Stimulated activated CD4-positive, alpha-beta T cell treated with anti-CD3 and anti-CD28 coated beads, Interleukin-4, amount 100 ng/mL, for 4 hours (primary cell): ENCODE results near the gene SF3A2.
"Not testable (repeated sequence)": the region's sequence is repeated elsewhere in the genome, so short reads cannot be mapped to it uniquely, and the experiment has no call there.

Experiments used
- DNase-seq, 2 experiments: peaks; one replicate each; pipeline ENCODE4 v3.0.0-alpha.2; 2020

SF3A2 gene

GRCh38 chr19:2236314-2237050 is at the start of gene SF3A2, which contains the start of gene PLEKHJ1:
Gene SF3A2, plus strand, starts transcription at chr19:2236824. Its CDS starts 6,595 bp downstream, at chr19:2243419.
Gene PLEKHJ1, minus strand, starts transcription at chr19:2236329. Its CDS starts 81 bp downstream, at chr19:2236248.
- DNase-seq = peak; percentile 97 to 98

- DNase-seq = no peak
Observed at GRCh38 chr19:2187159-2187558, 49.5 kb upstream of the SF3A2 start.

GRCh38 chr19:2188708-2189385 is 47.8 kb upstream of the SF3A2 start:
- DNase-seq = peak in 1 of 2 experiments; percentile 50

- no peak for DNase-seq
Observed at GRCh38 chr19:2189880-2190279, 46.7 kb upstream of the SF3A2 start.

DNA sequence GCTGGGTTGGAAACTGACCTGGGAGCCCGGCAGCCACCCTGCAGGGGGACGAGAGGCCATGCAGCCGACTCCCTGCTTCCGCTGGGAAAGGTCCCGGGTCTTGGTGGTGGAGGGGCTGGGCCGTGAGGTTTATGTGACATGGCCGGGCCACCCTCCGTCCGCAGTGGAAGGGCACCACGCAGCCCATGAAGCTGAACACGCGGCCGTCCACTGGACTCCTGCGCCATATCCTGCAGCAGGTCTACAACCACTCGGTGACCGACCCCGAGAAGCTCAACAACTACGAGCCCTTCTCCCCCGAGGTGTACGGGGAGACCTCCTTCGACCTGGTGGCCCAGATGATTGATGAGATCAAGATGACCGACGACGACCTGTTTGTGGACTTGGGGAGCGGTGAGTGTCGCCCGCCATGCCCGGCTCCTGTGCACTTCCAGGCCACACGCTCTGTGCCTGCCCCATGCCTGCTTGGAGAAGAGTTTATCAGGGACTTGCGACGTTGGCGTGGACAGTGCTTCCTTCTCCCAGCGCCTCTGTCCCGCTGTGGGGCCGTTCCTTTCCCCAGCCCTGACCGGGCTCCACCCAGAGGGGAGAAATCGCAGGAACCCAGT is 45.7 kb upstream of the SF3A2 start:
- no peak for DNase-seq

DNA sequence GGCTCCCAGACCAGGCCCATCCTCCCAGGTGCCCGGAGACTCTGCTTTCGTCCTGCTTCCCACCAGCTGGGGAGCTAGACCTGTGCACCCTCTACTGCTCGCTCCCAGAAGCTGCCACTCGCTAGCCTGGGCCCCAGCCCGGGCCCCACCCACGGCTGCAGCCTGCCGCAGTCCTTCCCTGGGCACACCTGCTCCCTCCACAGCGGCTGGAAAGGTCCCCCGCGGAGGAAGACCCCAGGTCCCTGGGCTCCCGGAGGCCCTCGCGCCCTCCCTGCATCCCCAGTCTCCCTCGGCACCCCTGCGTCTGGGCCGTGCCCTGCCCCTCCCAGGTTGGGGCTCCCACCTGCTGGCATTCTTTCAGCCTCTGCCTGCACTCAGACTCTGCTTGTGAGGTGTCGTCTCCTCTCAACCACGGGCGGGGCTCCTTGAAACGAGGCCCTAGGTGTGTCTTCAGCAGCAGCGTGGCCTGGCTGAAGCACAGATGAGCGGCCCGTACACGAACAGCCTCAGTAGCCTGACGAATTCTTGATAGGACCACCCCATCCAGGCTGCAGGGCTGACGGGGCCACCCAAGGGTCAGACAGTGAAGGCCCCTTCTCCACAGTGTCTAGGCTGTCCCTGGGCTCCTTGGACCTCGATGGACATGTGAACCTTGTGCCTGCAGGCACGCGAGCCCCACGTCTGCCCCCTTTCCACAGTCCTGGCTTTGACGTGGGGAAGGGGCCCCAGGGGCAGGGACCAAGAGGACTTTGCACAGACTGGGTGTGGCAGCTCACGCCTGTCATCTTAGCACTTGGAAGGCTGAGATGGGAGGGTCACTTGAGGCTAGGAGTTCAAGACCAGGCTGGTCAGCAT is 44.9 kb upstream of the SF3A2 start:
- DNase-seq = no peak

GRCh38 chr19:2192862-2193261 is 43.8 kb upstream of the SF3A2 start:
- no peak for DNase-seq

DNA sequence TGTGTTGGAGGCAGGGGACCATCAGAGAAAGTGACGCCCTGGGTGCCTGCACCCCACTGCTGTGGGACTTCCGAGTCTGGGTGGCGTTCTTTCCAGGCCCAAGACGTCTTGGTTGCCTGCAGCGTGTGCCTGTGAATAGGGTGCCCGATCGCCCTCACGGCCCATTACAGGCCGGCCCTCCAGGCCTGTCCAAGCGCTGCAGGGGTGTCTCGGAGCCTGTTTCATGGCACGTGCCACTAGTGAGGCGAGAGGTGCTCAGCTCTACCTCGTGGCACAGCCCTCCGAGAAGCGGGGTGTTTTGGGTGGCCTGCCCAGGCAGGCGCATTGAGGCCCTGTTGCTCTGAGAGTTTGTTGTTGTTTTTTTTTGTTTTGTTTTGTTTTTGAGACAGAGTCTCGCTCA is 42.8 kb upstream of the SF3A2 start:
- DNase-seq = no peak

DNA sequence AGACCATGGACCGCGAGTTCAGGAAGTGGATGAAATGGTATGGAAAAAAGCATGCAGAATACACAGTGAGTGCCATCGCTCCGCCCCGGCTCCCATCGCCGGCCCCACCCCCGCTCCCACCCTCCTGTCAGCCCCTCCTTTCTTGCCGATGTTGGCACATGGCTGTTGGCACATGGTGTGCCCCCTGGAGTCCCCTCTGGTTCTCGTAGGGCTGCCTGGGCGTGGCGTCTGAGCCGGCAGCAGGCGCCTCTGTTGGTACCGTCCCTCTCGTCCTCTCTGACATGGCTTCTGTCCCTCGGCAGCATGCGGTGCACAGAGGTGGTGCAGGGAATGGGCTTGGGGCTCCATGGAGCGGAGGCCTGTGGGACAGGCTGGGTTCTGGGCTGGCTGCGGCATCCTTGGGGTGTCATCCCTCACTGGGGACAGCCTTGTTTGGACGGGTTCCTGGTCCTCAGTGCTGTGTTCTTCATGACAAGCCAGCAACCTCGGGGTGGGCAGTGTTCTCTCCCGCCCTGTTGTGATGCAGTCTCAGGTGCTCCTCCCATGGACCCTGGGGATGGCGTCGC is 42.0 kb upstream of the SF3A2 start:
- DNase-seq = no peak

DNA sequence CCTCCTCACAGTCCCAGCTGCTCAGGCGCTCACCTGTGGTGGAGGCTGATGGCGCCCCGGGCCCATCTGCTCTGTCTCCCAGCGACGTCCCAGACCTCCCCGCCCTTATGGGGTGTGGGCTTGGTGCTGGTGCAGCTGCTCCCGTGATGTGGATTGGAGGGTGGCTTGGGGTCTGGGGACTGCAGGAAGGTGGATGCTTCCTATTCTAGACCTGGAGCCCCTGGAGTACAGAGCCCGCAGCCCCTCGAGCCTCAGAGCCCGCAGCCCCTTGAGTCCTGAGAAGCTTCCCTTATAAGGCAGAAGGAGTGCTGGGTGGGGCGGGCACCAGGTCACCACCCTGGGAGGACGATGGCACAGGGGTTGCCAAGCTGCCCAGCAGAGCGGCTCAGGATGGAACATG is 41.3 kb upstream of the SF3A2 start:
- no peak for DNase-seq

GRCh38 chr19:2195914-2196313 is 40.7 kb upstream of the SF3A2 start:
- DNase-seq = no peak

GRCh38 chr19:2197270-2197669 is 39.4 kb upstream of the SF3A2 start:
- no peak for DNase-seq

DNA sequence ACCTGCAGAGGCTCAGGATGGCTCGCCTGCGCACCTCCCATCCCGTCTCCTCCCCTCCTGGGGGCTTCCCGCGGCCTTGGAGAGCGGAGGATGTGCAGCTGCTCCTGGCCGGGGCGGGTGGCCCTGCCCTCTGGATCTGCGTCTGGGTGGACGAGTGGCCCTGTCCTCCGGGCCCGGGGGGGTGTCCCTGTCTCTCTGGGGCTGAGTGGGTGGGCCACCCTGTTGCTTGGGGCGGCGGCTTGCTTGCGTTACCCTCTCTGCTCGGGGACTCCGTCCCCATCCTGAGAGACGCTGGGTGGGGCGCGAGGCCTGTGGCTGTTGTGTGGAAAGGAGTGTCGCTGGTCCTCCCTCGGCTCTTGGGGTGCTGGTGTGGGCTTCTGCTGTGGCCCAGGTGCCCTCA is 38.3 kb upstream of the SF3A2 start:
- DNase-seq = no peak

GRCh38 chr19:2199215-2199614 is 37.4 kb upstream of the SF3A2 start:
- DNase-seq = no peak

GRCh38 chr19:2199861-2200623 is 36.6 kb upstream of the SF3A2 start:
- no peak for DNase-seq

DNA sequence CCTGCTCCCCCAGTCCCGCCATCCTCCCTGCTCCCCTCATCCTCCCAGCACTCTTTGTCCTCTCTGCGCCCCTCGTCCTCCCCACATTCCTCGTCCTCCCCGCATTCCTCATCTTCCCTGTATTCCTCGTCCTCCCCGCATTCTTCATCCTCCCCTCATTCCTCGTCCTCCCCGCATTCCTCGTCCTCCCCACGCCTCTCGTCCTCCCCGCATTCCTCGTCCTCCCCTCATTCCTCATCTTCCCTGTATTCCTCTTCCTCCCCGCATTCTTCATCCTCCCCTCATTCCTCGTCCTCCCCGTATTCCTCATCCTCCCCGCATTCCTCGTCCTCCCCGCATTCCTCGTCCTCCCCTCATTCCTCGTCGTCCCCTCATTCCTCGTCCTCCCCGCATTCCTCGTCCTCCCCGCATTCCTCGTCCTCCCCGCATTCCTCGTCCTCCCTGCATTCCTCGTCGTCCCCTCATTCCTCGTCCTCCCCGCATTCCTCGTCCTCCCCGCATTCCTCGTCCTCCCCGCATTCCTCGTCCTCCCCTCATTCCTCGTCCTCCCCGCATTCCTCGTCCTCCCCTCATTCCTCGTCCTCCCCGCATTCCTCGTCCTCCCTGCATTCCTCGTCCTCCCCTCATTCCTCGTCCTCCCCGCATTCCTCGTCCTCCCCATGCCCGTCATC is 35.9 kb upstream of the SF3A2 start:
- not testable (repeated sequence) for DNase-seq

GRCh38 chr19:2201473-2202148 is 35.0 kb upstream of the SF3A2 start:
- DNase-seq = no peak

DNA sequence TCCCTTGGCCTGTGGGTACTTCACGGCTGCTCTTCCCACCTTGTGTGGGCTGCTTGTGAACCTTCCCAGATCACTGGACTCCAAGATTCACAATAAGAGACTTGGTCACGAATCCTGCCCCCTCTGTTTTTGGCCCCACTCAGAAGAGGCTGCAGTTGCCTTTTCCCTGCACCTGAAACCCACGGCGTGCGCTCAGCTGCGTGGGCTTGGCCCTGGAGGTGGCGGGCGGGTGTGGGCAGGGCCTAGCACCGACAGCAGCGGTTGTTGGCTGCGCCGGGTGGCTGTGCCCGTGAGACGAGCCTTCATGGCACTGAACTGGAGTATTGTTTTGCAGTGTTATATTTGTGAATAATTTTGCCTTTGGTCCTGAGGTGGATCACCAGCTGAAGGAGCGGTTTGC is 34.3 kb upstream of the SF3A2 start:
- no peak for DNase-seq

GRCh38 chr19:2207008-2207407 is 29.6 kb upstream of the SF3A2 start:
- DNase-seq = no peak

DNA sequence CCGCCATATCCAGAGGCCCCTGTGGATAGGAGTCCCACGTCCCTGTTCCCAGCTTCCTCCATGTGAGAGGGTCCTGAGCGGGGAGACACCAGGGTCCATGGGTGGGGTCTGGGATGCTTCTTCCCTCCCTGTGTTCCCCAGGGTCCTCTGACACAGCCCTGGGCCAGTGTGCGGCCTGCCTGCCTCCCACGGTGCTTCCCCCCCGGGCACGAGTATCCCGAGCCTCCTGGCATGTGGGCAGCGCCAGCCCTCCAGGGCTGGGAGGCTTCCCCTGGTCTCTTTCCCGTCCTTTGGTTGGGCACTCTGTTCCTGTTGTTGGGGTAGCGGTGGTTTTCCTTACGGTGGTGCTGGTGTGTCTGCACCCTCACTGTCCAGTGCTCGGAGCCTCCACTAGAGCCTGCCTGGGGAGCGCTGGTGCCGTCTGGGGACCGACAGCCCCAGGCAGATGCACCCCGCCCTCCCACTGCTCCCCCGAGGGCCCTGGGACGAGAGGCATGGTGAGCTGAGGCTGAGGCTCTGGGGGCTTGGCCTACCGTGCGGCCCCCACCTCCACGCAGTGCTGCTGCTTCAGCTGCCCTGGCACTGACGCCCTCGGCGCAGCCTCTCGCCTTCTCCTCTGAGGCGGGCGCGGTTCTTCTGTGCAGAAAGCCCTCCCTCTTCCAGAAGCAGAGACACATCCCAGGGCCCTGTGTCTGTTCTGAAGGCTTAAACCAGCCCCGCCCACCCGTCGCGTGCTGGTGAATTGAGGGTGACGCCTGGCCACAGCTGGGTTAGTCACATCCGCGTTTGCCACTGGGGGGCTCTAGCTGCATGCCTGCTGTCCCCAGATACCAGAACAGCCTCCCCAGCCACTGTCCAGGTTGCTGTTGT is 28.4 kb upstream of the SF3A2 start:
- peak in 1 of 2 experiments; percentile 26 for DNase-seq
